GM12875 (cell line): ENCODE measurements around the gene PPIP5K2.
A peak's percentile ranks its signal among the peaks of the same experiment; 100 is the strongest.
"Not testable (repeated sequence)": the region's sequence is repeated elsewhere in the genome, so short reads cannot be mapped to it uniquely, and the experiment has no call there.

Experiments
- H3K4me3 ChIP-seq: one replicate; pipeline ENCODE4 v1.5.1; 2011; ENCODE audit warnings: low read depth, low read length, control low read depth
- CTCF ChIP-seq: IDR thresholded peaks from 2 replicates; pipeline ENCODE4 v1.5.1; 2011; ENCODE audit warnings: low read depth, mild to moderate bottlenecking, control low read depth, inconsistent platforms, low read length, moderate library complexity, borderline replicate concordance; ENCODE audit not compliant: insufficient read depth

Gene PPIP5K2

GRCh38 chr5:103138202-103138690 lies 18.1 kb downstream of the PPIP5K2 start:
- TF ChIP-seq CTCF, result no peak
- H3K4me3 ChIP-seq, result no peak overlapping the region

DNA sequence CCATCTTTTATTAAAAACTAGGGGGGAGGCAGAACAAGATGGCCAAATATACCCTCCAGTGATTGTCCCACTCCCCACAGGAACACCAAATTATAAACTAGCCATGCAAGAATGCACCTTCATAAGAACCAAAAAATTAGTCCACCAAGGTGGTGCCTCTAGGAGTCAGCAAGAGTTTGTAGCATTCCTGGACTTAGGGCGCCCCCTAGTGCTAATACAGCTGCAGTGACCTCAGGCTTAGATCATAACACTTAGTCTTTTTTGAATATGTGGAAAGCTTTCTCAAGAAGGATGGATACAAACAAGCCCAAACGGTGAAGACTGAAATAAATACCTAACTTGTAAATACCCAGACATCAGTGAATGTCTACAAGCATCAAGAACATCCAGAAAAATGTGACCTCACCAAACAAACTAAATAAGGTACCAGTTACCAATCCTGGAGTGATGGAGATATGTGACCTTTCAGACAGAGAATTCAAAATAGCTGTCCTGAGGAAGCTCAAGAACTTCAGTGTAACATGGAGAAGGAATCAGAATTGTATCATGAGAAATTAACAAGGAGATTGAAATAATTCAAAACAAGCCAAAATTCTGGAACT lies 19.3 kb downstream of the PPIP5K2 start:
- TF ChIP-seq CTCF, result peak; percentile 78
- no peak overlapping the region for H3K4me3 ChIP-seq

- not testable (repeated sequence) for H3K4me3 ChIP-seq
Observed at GRCh38 chr5:103142132-103142531, 22.0 kb downstream of the PPIP5K2 start.

DNA sequence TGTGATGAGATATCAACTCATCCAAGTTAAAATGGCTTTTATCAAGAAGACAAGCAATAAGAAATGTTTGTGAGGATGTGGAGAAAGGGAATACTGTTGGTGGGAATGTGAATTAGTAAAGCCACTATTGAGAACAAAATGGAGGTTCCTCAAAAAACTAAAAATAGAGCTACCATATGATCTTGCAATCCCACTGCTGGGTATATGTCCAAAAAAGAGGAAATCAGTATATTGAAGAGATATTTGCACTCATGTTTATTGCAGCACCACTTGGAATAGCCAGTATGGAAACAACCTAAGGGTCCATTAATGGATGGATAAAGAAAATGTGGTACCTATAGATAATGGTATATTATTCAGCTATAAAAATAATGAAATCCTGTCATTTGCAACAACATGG lies 25.1 kb downstream of the PPIP5K2 start:
- no peak for TF ChIP-seq CTCF
- H3K4me3 ChIP-seq, result no peak overlapping the region

DNA sequence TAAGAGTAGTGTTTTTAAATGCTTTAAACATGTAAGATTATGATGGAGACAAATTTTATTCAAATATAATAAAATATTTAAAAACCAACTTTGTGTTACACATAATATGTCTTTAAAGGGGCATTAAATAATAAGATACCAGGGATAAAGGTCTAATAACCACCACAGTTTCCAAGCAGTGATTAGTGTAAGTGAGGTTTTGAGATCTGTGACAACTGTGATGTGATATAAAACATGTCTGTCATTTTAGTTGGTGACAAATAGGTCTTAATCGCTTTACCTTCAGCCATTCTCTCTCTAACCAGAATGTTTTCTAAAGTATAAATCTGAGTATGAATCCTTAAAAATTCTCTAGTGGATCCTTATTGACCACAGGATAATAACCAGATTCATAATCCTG lies 28.1 kb downstream of the PPIP5K2 start:
- TF ChIP-seq CTCF, result no peak
- no peak overlapping the region for H3K4me3 ChIP-seq

DNA sequence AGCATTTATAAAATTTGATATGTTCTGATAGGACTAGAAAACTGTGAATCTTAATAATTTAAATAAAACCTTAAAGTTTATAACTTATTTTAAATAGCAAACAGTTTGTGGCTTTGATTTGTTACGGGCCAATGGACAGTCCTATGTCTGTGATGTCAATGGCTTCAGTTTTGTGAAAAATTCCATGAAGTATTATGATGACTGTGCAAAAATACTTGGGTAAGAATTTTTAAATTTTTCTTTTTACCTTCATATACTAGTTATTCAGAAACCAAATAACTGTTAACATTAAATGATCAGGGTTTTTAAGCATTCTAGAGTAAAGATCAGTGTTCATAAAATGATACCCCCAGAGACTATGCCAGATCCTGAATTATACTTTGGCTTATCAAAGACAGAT lies 31.1 kb downstream of the PPIP5K2 start:
- no peak overlapping the region for H3K4me3 ChIP-seq
- no peak for TF ChIP-seq CTCF

GRCh38 chr5:103166706-103167105 lies 46.6 kb downstream of the PPIP5K2 start:
- no peak for TF ChIP-seq CTCF
- no peak overlapping the region for H3K4me3 ChIP-seq
